ENCODE data around the gene GALNT17.

The GALNT17 gene

DNA sequence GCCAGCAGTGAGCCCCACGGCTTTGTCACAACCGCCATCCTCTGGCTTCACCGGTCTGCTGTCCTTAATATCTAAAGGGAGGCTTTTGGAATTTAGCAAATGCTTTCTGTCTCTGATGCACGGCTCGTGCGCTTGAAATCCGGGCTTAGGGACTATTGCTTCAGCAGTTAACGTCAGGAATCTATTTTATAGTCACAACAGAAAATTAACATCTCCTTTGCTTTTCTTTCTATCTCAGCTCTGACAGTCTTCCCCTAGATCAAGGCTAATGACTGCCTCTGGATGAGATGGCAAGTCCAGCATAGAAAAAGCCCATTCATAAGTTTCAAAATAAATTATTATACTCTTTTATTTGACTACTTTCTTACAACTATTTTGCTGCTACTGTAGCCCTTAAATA is 423.8 kb downstream of the GALNT17 start:
- in situ Hi-C loops (cut with HindIII; ENCODE audit: low pct_ligation_motif_present, low sequenced_read_pairs), result no loop called here
- DNase-seq, result no peak
- no peaks in the 10 kb centered on the region for H3K27me3 ChIP-seq (replicated peaks)
- H3K4me3 ChIP-seq (ENCODE audit: low read depth, low read length), result no peak overlapping the region
- no peaks in the 10 kb centered on the region for H3K36me3 ChIP-seq (replicated peaks)
- H3K27ac ChIP-seq, result no peak overlapping the region
- TF ChIP-seq CTCF (IDR thresholded peaks at IDR 0.05; ENCODE audit: low read depth, low read length, missing control alignments), result no peak

- Histone ChIP-seq H3K4me3 (ENCODE audit: low read depth, low read length) (no peak overlapping the region), H3K27me3 (replicated peaks) (no peaks in the 10 kb centered on the region), H3K36me3 (replicated peaks) (no peaks in the 10 kb centered on the region), H3K27ac (no peak overlapping the region)
- no peak for TF ChIP-seq CTCF (IDR thresholded peaks at IDR 0.05; ENCODE audit: low read depth, low read length, missing control alignments)
- DNase-seq, result no peak
- in situ Hi-C loops (cut with HindIII; ENCODE audit: low pct_ligation_motif_present, low sequenced_read_pairs), result no loop called here
Observed at GRCh38 chr7:71558806-71559613, 427.1 kb downstream of the GALNT17 start.

DNA sequence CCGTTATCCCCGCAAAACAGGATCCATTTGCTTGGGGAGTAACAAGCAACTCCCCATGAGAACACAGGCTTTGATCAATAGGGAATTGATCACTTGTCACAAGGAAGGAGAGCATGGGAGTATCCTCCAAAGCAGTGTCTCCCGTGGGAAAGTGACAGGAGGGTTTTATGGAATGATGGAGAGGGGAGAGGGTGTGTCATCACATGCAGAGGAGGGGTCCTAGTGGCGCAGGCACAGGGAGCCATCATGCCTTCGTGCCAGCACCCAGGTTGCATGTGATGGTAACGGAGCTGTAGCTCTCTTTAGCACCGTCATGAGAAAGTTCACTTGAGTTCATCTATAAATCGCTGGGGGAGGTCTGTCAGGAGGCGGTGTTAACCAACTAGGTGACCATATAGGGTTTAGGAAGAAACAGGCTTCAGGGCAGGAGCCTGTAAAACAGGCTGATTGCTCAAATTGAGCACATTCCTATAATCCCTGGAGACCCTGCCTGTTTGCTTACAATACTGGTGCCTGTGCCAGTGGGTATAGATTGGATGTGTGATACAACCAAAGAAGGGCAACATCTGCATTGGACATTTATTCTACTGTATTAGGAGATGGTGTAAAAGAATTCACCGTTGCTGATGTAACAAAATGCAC is 428.5 kb downstream of the GALNT17 start:
- in situ Hi-C loops (cut with HindIII; ENCODE audit: low pct_ligation_motif_present, low sequenced_read_pairs), result no loop called here
- TF ChIP-seq CTCF (IDR thresholded peaks at IDR 0.05; ENCODE audit: low read depth, low read length, missing control alignments), result no peak
- DNase-seq, result no peak

GRCh38 chr7:71563276-71563675 is 431.3 kb downstream of the GALNT17 start:
- DNase-seq, result no peak
- in situ Hi-C loops (cut with HindIII; ENCODE audit: low pct_ligation_motif_present, low sequenced_read_pairs), result no loop called here
- Histone ChIP-seq H3K27me3 (replicated peaks) (no peaks in the 10 kb centered on the region), H3K27ac (no peak overlapping the region), H3K4me3 (ENCODE audit: low read depth, low read length) (no peak overlapping the region), H3K36me3 (replicated peaks) (no peaks in the 10 kb centered on the region)
- no peak for TF ChIP-seq CTCF (IDR thresholded peaks at IDR 0.05; ENCODE audit: low read depth, low read length, missing control alignments)

More for the DNA sequence above, 428.5 kb downstream of the GALNT17 start:
- H3K27ac ChIP-seq, result no peak overlapping the region
- no peak overlapping the region for H3K4me3 ChIP-seq (ENCODE audit: low read depth, low read length)
- H3K27me3 ChIP-seq (replicated peaks), result no peaks in the 10 kb centered on the region
- H3K36me3 ChIP-seq (replicated peaks), result no peaks in the 10 kb centered on the region

- in situ Hi-C loops (cut with HindIII; ENCODE audit: low pct_ligation_motif_present, low sequenced_read_pairs), result no loop called here
- no peak overlapping the region for H3K27ac ChIP-seq
Observed at GRCh38 chr7:71566376-71566775, 434.4 kb downstream of the GALNT17 start.

More at GRCh38 chr7:71566376-71566775, 434.4 kb downstream of the GALNT17 start:
- H3K36me3 ChIP-seq (replicated peaks), result no peaks in the 10 kb centered on the region
- H3K4me3 ChIP-seq (ENCODE audit: low read depth, low read length), result no peak overlapping the region
- no peak for TF ChIP-seq CTCF (IDR thresholded peaks at IDR 0.05; ENCODE audit: low read depth, low read length, missing control alignments)
- H3K27me3 ChIP-seq (replicated peaks), result no peaks in the 10 kb centered on the region
- DNase-seq, result no peak
